Measurements from ENCODE around the gene ATP10A.
"Not testable (repeated sequence)": the region's sequence is repeated elsewhere in the genome, so short reads cannot be mapped to it uniquely, and the experiment has no call there.

The ATP10A gene

GRCh38 chr15:25858952-25859760, 4.0 kb downstream of the ATP10A start:
- no peak for DNase-seq

- not testable (repeated sequence) for DNase-seq
Observed at GRCh38 chr15:25856059-25856458, 7.1 kb downstream of the ATP10A start.

- DNase-seq = no peak
Observed at GRCh38 chr15:25852661-25853524, 10.2 kb downstream of the ATP10A start.

GRCh38 chr15:25852027-25852426, 11.1 kb downstream of the ATP10A start:
- DNase-seq = no peak

GRCh38 chr15:25850154-25851111, 12.7 kb downstream of the ATP10A start:
- DNase-seq = peak; percentile 63

GRCh38 chr15:25849157-25849921, 13.8 kb downstream of the ATP10A start:
- no peak for DNase-seq

- no peak for DNase-seq
Observed at GRCh38 chr15:25848784-25849156, 14.4 kb downstream of the ATP10A start.

- no peak for DNase-seq
Observed at GRCh38 chr15:25848325-25848724, 14.8 kb downstream of the ATP10A start.

- DNase-seq = no peak
Observed at GRCh38 chr15:25847051-25847450, 16.1 kb downstream of the ATP10A start.

GRCh38 chr15:25846377-25846776, 16.8 kb downstream of the ATP10A start:
- DNase-seq = peak; percentile 41

- DNase-seq = no peak
Observed at GRCh38 chr15:25844981-25845680, 18.0 kb downstream of the ATP10A start.

- no peak for DNase-seq
Observed at GRCh38 chr15:25844542-25844941, 18.6 kb downstream of the ATP10A start.

- no peak for DNase-seq
Observed at GRCh38 chr15:25844076-25844475, 19.1 kb downstream of the ATP10A start.

GRCh38 chr15:25839638-25840156, 23.4 kb downstream of the ATP10A start:
- DNase-seq = no peak

- DNase-seq = no peak
Observed at GRCh38 chr15:25838871-25839195, 24.3 kb downstream of the ATP10A start.

- no peak for DNase-seq
Observed at GRCh38 chr15:25838191-25838870, 24.8 kb downstream of the ATP10A start.

- no peak for DNase-seq
Observed at GRCh38 chr15:25832158-25832557, 31.0 kb downstream of the ATP10A start.

- DNase-seq = no peak
Observed at GRCh38 chr15:25830844-25831451, 32.2 kb downstream of the ATP10A start.

- DNase-seq = no peak
Observed at GRCh38 chr15:25829073-25829472, 34.1 kb downstream of the ATP10A start.

- DNase-seq = no peak
Observed at GRCh38 chr15:25825207-25825606, 37.9 kb downstream of the ATP10A start.
